HEK293 (cell line): ENCODE data around the gene TRAF3.
"Not testable (repeated sequence)": the region's sequence is repeated elsewhere in the genome, so short reads cannot be mapped to it uniquely, and the experiment has no call there.

Source experiments
- CTCF ChIA-PET: fragments of 350-600 bp; formaldehyde crosslinking; extraction: SDS; loops from one replicate; lab custom pipeline; 2021; ENCODE audit warnings: antibody characterized with exemption; lab: Yijun Ruan, JAX
- POLR2A ChIA-PET: fragments of 300-600 bp; formaldehyde crosslinking; extraction: SDS; loops from one replicate; lab custom pipeline; 2020; ENCODE audit warnings: antibody characterized with exemption, inconsistent platforms; lab: Yijun Ruan, JAX
- H3K27ac ChIP-seq: fragments of 200-500 bp; sonication (Bioruptor generic); 2 replicates; pipeline ENCODE4 v1.5.1; 2014; ENCODE audit warnings: low read depth, low read length, control low read depth, inconsistent platforms; ENCODE audit errors: extremely low read depth
- H3K36me3 ChIP-seq, 2 experiments: fragments of 200-500 bp in 1 of 2; sonication (Bioruptor generic) in 1 of 2; 1 replicate in 1 of 2; 2 replicates in 1 of 2; pipeline ENCODE4 v1.5.1; 2014 to 2017; ENCODE audit warnings: inconsistent platforms in 2 of 2, low read length in 2 of 2; ENCODE audit not compliant: control insufficient read depth in 2 of 2, insufficient read depth in 1 of 2
- H3K4me1 ChIP-seq: fragments of 200-500 bp; sonication (Bioruptor generic); 2 replicates; pipeline ENCODE4 v1.5.1; 2014; ENCODE audit warnings: mild to moderate bottlenecking, low read length, inconsistent platforms; ENCODE audit not compliant: control insufficient read depth, insufficient read depth
- H3K4me3 ChIP-seq: 2 replicates; pipeline ENCODE4 v1.5.1; 2011; ENCODE audit warnings: low read depth, mild to moderate bottlenecking, control low read depth, low read length, moderate library complexity
- H3K9me3 ChIP-seq: fragments of 200-500 bp; sonication (Bioruptor generic); 2 replicates; pipeline ENCODE4 v1.5.1; 2014; ENCODE audit warnings: low read depth, low read length, inconsistent platforms; ENCODE audit not compliant: control insufficient read depth, insufficient read depth
- GLIS2 ChIP-seq: fragments of 450-650 bp; formaldehyde crosslinking; IDR thresholded peaks from 2 replicates; pipeline ENCODE4 v1.5.1; 2016; ENCODE audit warnings: missing biosample characterization, missing genetic modification characterization
- HOXC10 ChIP-seq: sonication (generic); formaldehyde crosslinking; IDR thresholded peaks from 2 replicates; pipeline ENCODE4 v1.8.1; 2023; ENCODE audit warnings: mild to moderate bottlenecking, missing genetic modification reagents
- SCRT2 ChIP-seq: fragments of 450-650 bp; formaldehyde crosslinking; IDR thresholded peaks from 2 replicates; pipeline ENCODE4 v1.5.1; 2016; ENCODE audit warnings: missing biosample characterization, missing genetic modification characterization
- SP7 ChIP-seq: fragments of 450-650 bp; formaldehyde crosslinking; IDR thresholded peaks from 2 replicates; pipeline ENCODE4 v1.5.1; 2016; ENCODE audit warnings: missing biosample characterization, missing genetic modification characterization
- ZBTB7A ChIP-seq: fragments of 450-650 bp; formaldehyde crosslinking; IDR thresholded peaks from 2 replicates; pipeline ENCODE4 v1.5.1; 2016; ENCODE audit warnings: low read depth, missing biosample characterization, missing genetic modification characterization
- ZNF121 ChIP-seq: fragments of 450-650 bp; formaldehyde crosslinking; IDR thresholded peaks from 2 replicates; pipeline ENCODE4 v1.5.1; 2016; ENCODE audit warnings: missing biosample characterization, missing genetic modification characterization
- ZNF169 ChIP-seq: fragments of 450-650 bp; formaldehyde crosslinking; IDR thresholded peaks from 2 replicates; pipeline ENCODE4 v1.5.1; 2016; ENCODE audit warnings: missing biosample characterization, missing genetic modification characterization
- ZNF202 ChIP-seq: fragments of 450-650 bp; formaldehyde crosslinking; IDR thresholded peaks from 2 replicates; pipeline ENCODE4 v1.5.1; 2016; ENCODE audit warnings: missing biosample characterization, missing genetic modification characterization, borderline replicate concordance
- ZNF280D ChIP-seq: fragments of 450-650 bp; formaldehyde crosslinking; IDR thresholded peaks from 2 replicates; pipeline ENCODE4 v1.5.1; 2016; ENCODE audit warnings: missing biosample characterization, missing genetic modification characterization
- ZNF544 ChIP-seq: fragments of 450-650 bp; formaldehyde crosslinking; IDR thresholded peaks from 2 replicates; pipeline ENCODE4 v1.5.0; 2017; ENCODE audit warnings: missing biosample characterization, missing genetic modification characterization
- ZNF555 ChIP-seq: fragments of 450-650 bp; formaldehyde crosslinking; conservative IDR thresholded peaks from 2 replicates; pipeline ENCODE4 v1.5.1; 2017; ENCODE audit warnings: missing biosample characterization, mild to moderate bottlenecking, missing genetic modification characterization, inconsistent platforms
- ZNF560 ChIP-seq: fragments of 450-650 bp; formaldehyde crosslinking; IDR thresholded peaks from 2 replicates; pipeline ENCODE4 v1.5.1; 2017; ENCODE audit warnings: missing biosample characterization, missing genetic modification characterization, borderline replicate concordance
- ZNF621 ChIP-seq: fragments of 450-650 bp; formaldehyde crosslinking; IDR thresholded peaks from 2 replicates; pipeline ENCODE4 v1.5.1; 2017; ENCODE audit warnings: missing biosample characterization, missing genetic modification characterization
- TF ChIP-seq, protein P1 (sequence below): fragments of 450-650 bp; formaldehyde crosslinking; IDR thresholded peaks from 2 replicates; pipeline ENCODE4 v1.5.1; 2016; ENCODE audit warnings: missing biosample characterization, missing genetic modification characterization, borderline replicate concordance
- TF ChIP-seq, protein P2 (sequence below): fragments of 450-650 bp; formaldehyde crosslinking; IDR thresholded peaks from 2 replicates; pipeline ENCODE4 v1.5.1; 2016; ENCODE audit warnings: missing biosample characterization, missing genetic modification characterization
- TF ChIP-seq, protein P3 (sequence below): fragments of 450-650 bp; formaldehyde crosslinking; IDR thresholded peaks from 2 replicates; pipeline ENCODE4 v1.5.1; 2017; ENCODE audit warnings: missing biosample characterization, missing genetic modification characterization

The TRAF3 gene

GRCh38 chr14:102926104-102926503, 148.9 kb downstream of the TRAF3 start (continued):
- TF ChIP-seq ZNF560 (tag by site-specific recombination), result no peak
- TF ChIP-seq HOXC10, result no peak
- TF ChIP-seq, protein P1, sequence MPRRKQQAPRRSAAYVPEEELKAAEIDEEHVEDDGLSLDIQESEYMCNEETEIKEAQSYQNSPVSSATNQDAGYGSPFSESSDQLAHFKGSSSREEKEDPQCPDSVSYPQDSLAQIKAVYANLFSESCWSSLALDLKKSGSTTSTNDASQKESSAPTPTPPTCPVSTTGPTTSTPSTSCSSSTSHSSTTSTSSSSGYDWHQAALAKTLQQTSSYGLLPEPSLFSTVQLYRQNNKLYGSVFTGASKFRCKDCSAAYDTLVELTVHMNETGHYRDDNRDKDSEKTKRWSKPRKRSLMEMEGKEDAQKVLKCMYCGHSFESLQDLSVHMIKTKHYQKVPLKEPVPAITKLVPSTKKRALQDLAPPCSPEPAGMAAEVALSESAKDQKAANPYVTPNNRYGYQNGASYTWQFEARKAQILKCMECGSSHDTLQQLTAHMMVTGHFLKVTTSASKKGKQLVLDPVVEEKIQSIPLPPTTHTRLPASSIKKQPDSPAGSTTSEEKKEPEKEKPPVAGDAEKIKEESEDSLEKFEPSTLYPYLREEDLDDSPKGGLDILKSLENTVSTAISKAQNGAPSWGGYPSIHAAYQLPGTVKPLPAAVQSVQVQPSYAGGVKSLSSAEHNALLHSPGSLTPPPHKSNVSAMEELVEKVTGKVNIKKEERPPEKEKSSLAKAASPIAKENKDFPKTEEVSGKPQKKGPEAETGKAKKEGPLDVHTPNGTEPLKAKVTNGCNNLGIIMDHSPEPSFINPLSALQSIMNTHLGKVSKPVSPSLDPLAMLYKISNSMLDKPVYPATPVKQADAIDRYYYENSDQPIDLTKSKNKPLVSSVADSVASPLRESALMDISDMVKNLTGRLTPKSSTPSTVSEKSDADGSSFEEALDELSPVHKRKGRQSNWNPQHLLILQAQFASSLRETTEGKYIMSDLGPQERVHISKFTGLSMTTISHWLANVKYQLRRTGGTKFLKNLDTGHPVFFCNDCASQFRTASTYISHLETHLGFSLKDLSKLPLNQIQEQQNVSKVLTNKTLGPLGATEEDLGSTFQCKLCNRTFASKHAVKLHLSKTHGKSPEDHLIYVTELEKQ, result no peak
- TF ChIP-seq ZNF280D (tag by site-specific recombination), result no peak
- no peak for TF ChIP-seq ZNF202 (tag by site-specific recombination)
- TF ChIP-seq ZNF544 (tag by site-specific recombination), result no peak
- TF ChIP-seq SCRT2 (tag by site-specific recombination), result no peak

GRCh38 chr14:102926840-102927239, 149.6 kb downstream of the TRAF3 start:
- TF ChIP-seq ZNF121 (tag by site-specific recombination), result peak; percentile 99
- H3K36me3 ChIP-seq, H3K4me1 ChIP-seq, H3K9me3 ChIP-seq, H3K27ac ChIP-seq, CTCF ChIA-PET, H3K4me3 ChIP-seq: not testable (repeated sequence)
- POLR2A ChIA-PET, result interaction anchor here (0.5 kb wide), 1 partner anchor 849 kb away, joined by 3 read pairs; no protein-coding TSS in a partner anchor

DNA sequence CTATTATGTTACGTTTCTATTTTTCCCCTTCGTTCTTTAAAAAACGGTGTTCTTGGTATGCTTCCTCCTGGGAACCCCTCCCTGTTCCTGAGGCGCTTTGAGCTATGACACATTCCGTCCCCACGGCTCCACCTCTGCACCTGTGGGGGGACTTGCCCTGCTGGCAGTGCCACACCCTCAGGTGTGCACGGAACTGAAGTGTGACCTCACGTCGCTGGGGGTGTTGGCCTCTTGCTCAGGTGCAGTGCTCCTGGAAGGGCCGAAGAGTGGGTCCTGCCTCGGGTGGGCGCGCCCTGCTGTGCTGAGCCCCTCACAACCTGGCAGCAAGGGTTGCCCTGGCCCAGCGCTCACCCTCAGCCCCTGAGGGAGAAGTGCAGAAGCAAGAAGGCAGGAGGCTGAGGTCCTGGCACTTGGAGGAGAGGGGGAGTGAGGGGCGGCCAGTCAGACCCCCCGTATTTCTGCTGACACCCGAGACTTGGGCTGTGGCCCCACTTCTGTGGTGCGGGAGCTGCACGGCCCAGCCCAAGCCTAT, 150.2 kb downstream of the TRAF3 start:
- Histone ChIP-seq H3K9me3 (no peaks in the 10 kb centered on the region), H3K4me3 (no peak overlapping the region), H3K36me3 (peaks cover 0 to 3% of the 10 kb centered on the region in 2 experiments; a peak in 1 of 3 replicates), H3K27ac (no peak overlapping the region), H3K4me1 (no peaks in the 10 kb centered on the region)
- ChIA-PET CTCF (no interaction called here), POLR2A (interaction anchor here (0.5 kb wide), 1 partner anchor 849 kb away, joined by 3 read pairs; no protein-coding TSS in a partner anchor)
- TF ChIP-seq GLIS2 (tag by site-specific recombination) (0 out of 2 replicates have a peak, but pooled peaks have one; percentile 13), ZNF555 (tag by site-specific recombination) (no peak)

DNA sequence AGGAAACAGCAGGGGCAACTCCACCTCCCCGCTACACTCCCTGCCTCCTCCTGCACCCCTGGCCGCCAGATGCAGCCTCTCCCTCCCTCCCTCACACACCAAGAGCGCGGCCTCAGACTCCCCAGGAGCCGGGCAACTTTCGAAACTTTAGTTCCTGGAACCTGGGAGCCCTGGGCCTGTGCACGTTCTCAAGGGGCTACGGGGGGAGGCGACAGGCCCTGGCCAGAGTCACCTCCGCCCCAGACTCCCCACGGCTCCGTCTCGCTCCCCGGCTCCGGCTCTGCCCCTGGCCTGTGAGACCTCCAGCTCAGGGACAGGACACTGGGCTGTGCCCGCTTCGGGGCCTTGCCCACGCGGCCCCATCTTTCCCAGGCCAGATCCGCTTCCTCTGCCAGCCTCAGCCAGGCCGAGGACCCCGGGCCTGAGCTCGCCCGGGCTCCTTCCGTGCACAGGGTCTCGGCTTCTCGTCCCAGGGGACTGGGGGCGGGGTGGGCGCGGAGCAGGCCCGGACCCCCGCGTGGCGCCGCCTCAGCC, 150.7 kb downstream of the TRAF3 start:
- H3K36me3 ChIP-seq, result peaks cover 0 to 4% of the 10 kb centered on the region in 2 experiments; a peak in 1 of 3 replicates
- no peak overlapping the region for H3K27ac ChIP-seq
- ChIA-PET CTCF (no interaction called here), POLR2A (no interaction called here)
- H3K4me1 ChIP-seq, result no peaks in the 10 kb centered on the region
- H3K4me3 ChIP-seq, result no peak overlapping the region
- H3K9me3 ChIP-seq, result no peaks in the 10 kb centered on the region
- TF ChIP-seq ZNF169 (no peak), ZNF621 (tag by site-specific recombination) (no peak), ZBTB7A (tag by site-specific recombination) (no peak), SP7 (no peak)
- TF ChIP-seq, protein P2, sequence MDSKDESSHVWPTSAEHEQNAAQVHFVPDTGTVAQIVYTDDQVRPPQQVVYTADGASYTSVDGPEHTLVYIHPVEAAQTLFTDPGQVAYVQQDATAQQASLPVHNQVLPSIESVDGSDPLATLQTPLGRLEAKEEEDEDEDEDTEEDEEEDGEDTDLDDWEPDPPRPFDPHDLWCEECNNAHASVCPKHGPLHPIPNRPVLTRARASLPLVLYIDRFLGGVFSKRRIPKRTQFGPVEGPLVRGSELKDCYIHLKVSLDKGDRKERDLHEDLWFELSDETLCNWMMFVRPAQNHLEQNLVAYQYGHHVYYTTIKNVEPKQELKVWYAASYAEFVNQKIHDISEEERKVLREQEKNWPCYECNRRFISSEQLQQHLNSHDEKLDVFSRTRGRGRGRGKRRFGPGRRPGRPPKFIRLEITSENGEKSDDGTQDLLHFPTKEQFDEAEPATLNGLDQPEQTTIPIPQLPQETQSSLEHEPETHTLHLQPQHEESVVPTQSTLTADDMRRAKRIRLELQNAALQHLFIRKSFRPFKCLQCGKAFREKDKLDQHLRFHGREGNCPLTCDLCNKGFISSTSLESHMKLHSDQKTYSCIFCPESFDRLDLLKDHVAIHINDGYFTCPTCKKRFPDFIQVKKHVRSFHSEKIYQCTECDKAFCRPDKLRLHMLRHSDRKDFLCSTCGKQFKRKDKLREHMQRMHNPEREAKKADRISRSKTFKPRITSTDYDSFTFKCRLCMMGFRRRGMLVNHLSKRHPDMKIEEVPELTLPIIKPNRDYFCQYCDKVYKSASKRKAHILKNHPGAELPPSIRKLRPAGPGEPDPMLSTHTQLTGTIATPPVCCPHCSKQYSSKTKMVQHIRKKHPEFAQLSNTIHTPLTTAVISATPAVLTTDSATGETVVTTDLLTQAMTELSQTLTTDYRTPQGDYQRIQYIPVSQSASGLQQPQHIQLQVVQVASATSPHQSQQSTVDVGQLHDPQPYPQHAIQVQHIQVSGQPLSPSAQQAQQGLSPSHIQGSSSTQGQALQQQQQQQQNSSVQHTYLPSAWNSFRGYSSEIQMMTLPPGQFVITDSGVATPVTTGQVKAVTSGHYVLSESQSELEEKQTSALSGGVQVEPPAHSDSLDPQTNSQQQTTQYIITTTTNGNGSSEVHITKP (tag by site-specific recombination), result 0 out of 2 replicates have a peak, but pooled peaks have one; percentile 14
- TF ChIP-seq, protein P3, sequence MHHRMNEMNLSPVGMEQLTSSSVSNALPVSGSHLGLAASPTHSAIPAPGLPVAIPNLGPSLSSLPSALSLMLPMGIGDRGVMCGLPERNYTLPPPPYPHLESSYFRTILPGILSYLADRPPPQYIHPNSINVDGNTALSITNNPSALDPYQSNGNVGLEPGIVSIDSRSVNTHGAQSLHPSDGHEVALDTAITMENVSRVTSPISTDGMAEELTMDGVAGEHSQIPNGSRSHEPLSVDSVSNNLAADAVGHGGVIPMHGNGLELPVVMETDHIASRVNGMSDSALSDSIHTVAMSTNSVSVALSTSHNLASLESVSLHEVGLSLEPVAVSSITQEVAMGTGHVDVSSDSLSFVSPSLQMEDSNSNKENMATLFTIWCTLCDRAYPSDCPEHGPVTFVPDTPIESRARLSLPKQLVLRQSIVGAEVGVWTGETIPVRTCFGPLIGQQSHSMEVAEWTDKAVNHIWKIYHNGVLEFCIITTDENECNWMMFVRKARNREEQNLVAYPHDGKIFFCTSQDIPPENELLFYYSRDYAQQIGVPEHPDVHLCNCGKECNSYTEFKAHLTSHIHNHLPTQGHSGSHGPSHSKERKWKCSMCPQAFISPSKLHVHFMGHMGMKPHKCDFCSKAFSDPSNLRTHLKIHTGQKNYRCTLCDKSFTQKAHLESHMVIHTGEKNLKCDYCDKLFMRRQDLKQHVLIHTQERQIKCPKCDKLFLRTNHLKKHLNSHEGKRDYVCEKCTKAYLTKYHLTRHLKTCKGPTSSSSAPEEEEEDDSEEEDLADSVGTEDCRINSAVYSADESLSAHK, result no peak
